Measurements from ENCODE around the gene CTBS. TPM values are rescaled to one million over a fixed set of nuclear protein-coding genes. Genes with fewer than 3 reads are reported as not detected.

The CTBS gene
- polyA plus RNA-seq, 1 donor (not counting 4 experiments of a cell fraction or from before 2014, with no cell fraction given) = 16.7 TPM

GRCh38 chr1:84525779-84526178 is 48.5 kb downstream of the CTBS start:
- Histone ChIP-seq H2AFZ (ENCODE audit: control insufficient read depth, low read length) (no peak overlapping the region), H3K9ac (ENCODE audit: control insufficient read depth, extremely low read depth, insufficient read depth, low read length) (no peak overlapping the region), H3K9me3 (ENCODE audit: control insufficient read depth, low read depth, low read length) (no peaks in the 10 kb centered on the region), H3K4me3 (ENCODE audit: control insufficient read depth in 2 of 3, extremely low read depth in 1 of 3, insufficient read depth in 2 of 3, low read depth in 1 of 3, low read length in 3 of 3) (no peak overlapping the region), H3K4me2 (ENCODE audit: control insufficient read depth, extremely low read depth, insufficient read depth, low read depth, low read length) (no peak overlapping the region), H3K9me1 (ENCODE audit: control insufficient read depth, extremely low read depth, insufficient read depth, low read length) (no peaks in the 10 kb centered on the region), H3K27me3 (ENCODE audit: control insufficient read depth, extremely low read depth, insufficient read depth, low read length) (no peaks in the 10 kb centered on the region), H3K4me1 (ENCODE audit: control insufficient read depth, extremely low read depth, insufficient read depth, low read length) (no peaks in the 10 kb centered on the region), H3K27ac (ENCODE audit: control insufficient read depth, insufficient read depth, low read length) (no peak overlapping the region), H4K20me1 (ENCODE audit: control insufficient read depth, extremely low read depth, insufficient read depth, low read length) (no peaks in the 10 kb centered on the region), H3K36me3 (ENCODE audit: control insufficient read depth in 2 of 2, extremely low read depth in 1 of 2, insufficient read depth in 2 of 2, low read length in 2 of 2) (no peaks in the 10 kb centered on the region), H3K79me2 (ENCODE audit: control insufficient read depth, insufficient read depth, low read length) (no peaks in the 10 kb centered on the region)
- TF ChIP-seq EZH2 (IDR thresholded peaks at IDR 0.05; ENCODE audit: low read length) (no peak), CTCF (optimal IDR thresholded peaks at IDR 0.05 in 1 of 3, IDR thresholded peaks at IDR 0.05 in 1 of 3, conservative IDR thresholded peaks at IDR 0.05 in 1 of 3; ENCODE audit: extremely low read depth in 1 of 3, insufficient read depth in 2 of 3, low read length in 3 of 3) (no peak)
- DNase-seq (ENCODE audit: low read depth, low spot score) (no peak), FAIRE-seq (no peak)
- dilution Hi-C loops (cut with MboI; ENCODE audit: extremely low pct_ligation_motif_present, low sequenced_read_pairs) = no loop called here

- no peak for FAIRE-seq
- Histone ChIP-seq H3K4me2 (ENCODE audit: control insufficient read depth, extremely low read depth, insufficient read depth, low read depth, low read length) (no peak overlapping the region), H3K79me2 (ENCODE audit: control insufficient read depth, insufficient read depth, low read length) (no peaks in the 10 kb centered on the region), H3K9me3 (ENCODE audit: control insufficient read depth, low read depth, low read length) (no peaks in the 10 kb centered on the region), H3K27ac (ENCODE audit: control insufficient read depth, insufficient read depth, low read length) (no peak overlapping the region), H3K4me1 (ENCODE audit: control insufficient read depth, extremely low read depth, insufficient read depth, low read length) (peaks cover 5% of the 10 kb centered on the region), H3K36me3 (ENCODE audit: control insufficient read depth in 2 of 2, extremely low read depth in 1 of 2, insufficient read depth in 2 of 2, low read length in 2 of 2) (no peaks in the 10 kb centered on the region), H3K9ac (ENCODE audit: control insufficient read depth, extremely low read depth, insufficient read depth, low read length) (no peak overlapping the region), H4K20me1 (ENCODE audit: control insufficient read depth, extremely low read depth, insufficient read depth, low read length) (no peaks in the 10 kb centered on the region), H3K27me3 (ENCODE audit: control insufficient read depth, extremely low read depth, insufficient read depth, low read length) (no peaks in the 10 kb centered on the region), H3K9me1 (ENCODE audit: control insufficient read depth, extremely low read depth, insufficient read depth, low read length) (no peaks in the 10 kb centered on the region), H2AFZ (ENCODE audit: control insufficient read depth, low read length) (no peak overlapping the region), H3K4me3 (ENCODE audit: control insufficient read depth in 2 of 3, extremely low read depth in 1 of 3, insufficient read depth in 2 of 3, low read depth in 1 of 3, low read length in 3 of 3) (no peak overlapping the region)
- dilution Hi-C loops (cut with MboI; ENCODE audit: extremely low pct_ligation_motif_present, low sequenced_read_pairs) = no loop called here
- no peak for DNase-seq (ENCODE audit: low read depth, low spot score)
- TF ChIP-seq EZH2 (IDR thresholded peaks at IDR 0.05; ENCODE audit: low read length) (no peak), CTCF (optimal IDR thresholded peaks at IDR 0.05 in 1 of 3, IDR thresholded peaks at IDR 0.05 in 1 of 3, conservative IDR thresholded peaks at IDR 0.05 in 1 of 3; ENCODE audit: extremely low read depth in 1 of 3, insufficient read depth in 2 of 3, low read length in 3 of 3) (no peak)
Observed at GRCh38 chr1:84524590-84524989, 49.6 kb downstream of the CTBS start.
